Spleen (tissue), 7 donors: Measurements from ENCODE around the gene RAD51B.

Source experiments
- CTCF ChIP-seq, 11 experiments: fragments of 200-600 bp in 7 of 11; fragments of 450-650 bp in 4 of 11; sonication (generic) in 4 of 11; IDR thresholded peaks in 8 of 11; conservative IDR thresholded peaks in 3 of 11; 1 replicate in 7 of 11; 2 replicates in 4 of 11; pipeline versions ENCODE4 v1.4.0 to v1.8.0; 2016 to 2021; ENCODE audit warnings: antibody characterized with exemption in 11 of 11, inconsistent platforms in 4 of 11, mild to moderate bottlenecking in 1 of 11
- POLR2A ChIP-seq, 3 donors: fragments of 450-650 bp; IDR thresholded peaks; one replicate each; pipeline ENCODE4 v1.5.1; 2017; ENCODE audit warnings: antibody characterized with exemption in 3 of 3, mild to moderate bottlenecking in 1 of 3
- donor health status: DM: no; HTN: no; CAD: no; lungs with moderate emphysema.
- donor health status: DM: no; HTN: no; CAD: no.
- donor health status: DM: no; HTN: no; CAD: no.

- no peak for TF ChIP-seq CTCF (IDR thresholded peaks at IDR 0.05 in 8 of 11, conservative IDR thresholded peaks at IDR 0.05 in 3 of 11)
- TF ChIP-seq POLR2A (IDR thresholded peaks at IDR 0.05): no peak
Observed at GRCh38 chr14:68501614-68502052, 682.1 kb downstream of the RAD51B start.
